MM.1S (cell line): ENCODE measurements around the gene PFDN4.
"Not testable (repeated sequence)": the region's sequence is repeated elsewhere in the genome, so short reads cannot be mapped to it uniquely, and the experiment has no call there.

ENCODE experiments used
- DNase-seq: peaks from one replicate; pipeline ENCODE4 v3.0.0-alpha.2; 2015
- H2AFZ ChIP-seq: fragments of 300-600 bp; sonication (generic); 2 replicates; pipeline ENCODE4 v1.6.0; 2016; ENCODE audit warnings: antibody characterized with exemption, low read length
- H3F3A ChIP-seq: fragments of 300-600 bp; sonication (generic); 2 replicates; pipeline ENCODE4 v1.6.1; 2016; ENCODE audit warnings: mild to moderate bottlenecking, antibody characterized with exemption, low read length, moderate library complexity, mixed read lengths; ENCODE audit not compliant: insufficient read depth
- H3K27ac ChIP-seq: fragments of 300-600 bp; sonication (generic); 2 replicates; pipeline ENCODE4 v1.5.1; 2016; ENCODE audit warnings: mild to moderate bottlenecking, low read length
- H3K27me3 ChIP-seq: fragments of 300-600 bp; sonication (generic); replicated peaks from 2 replicates; pipeline ENCODE4 v1.6.0; 2016; ENCODE audit warnings: low read length; ENCODE audit not compliant: insufficient read depth
- H3K36me3 ChIP-seq: fragments of 300-600 bp; sonication (generic); replicated peaks from 2 replicates; pipeline ENCODE4 v1.6.1; 2016; ENCODE audit warnings: mild to moderate bottlenecking, low read length, mixed read lengths; ENCODE audit not compliant: insufficient read depth
- H3K4me1 ChIP-seq: fragments of 300-600 bp; sonication (generic); 2 replicates; pipeline ENCODE4 v1.6.1; 2016; ENCODE audit warnings: low read length, mixed read lengths
- H3K4me2 ChIP-seq: fragments of 300-600 bp; sonication (generic); 2 replicates; pipeline ENCODE4 v1.6.0; 2016; ENCODE audit warnings: low read depth, low read length
- H3K4me3 ChIP-seq: fragments of 300-600 bp; sonication (generic); 2 replicates; pipeline ENCODE4 v1.5.1; 2016; ENCODE audit warnings: low read length, mixed read lengths
- H3K79me2 ChIP-seq: fragments of 300-600 bp; sonication (generic); 2 replicates; pipeline ENCODE4 v1.6.1; 2016; ENCODE audit warnings: mixed run types, low read length, mixed read lengths
- H3K9ac ChIP-seq: fragments of 300-600 bp; sonication (generic); 2 replicates; pipeline ENCODE4 v1.6.1; 2016; ENCODE audit warnings: low read length, mixed read lengths
- H3K9me2 ChIP-seq: fragments of 300-600 bp; sonication (generic); replicated peaks from 2 replicates; pipeline ENCODE4 v1.6.1; 2016; ENCODE audit warnings: mild to moderate bottlenecking, low read length, mixed read lengths; ENCODE audit not compliant: insufficient read depth
- H3K9me3 ChIP-seq: fragments of 300-600 bp; sonication (generic); replicated peaks from 2 replicates; pipeline ENCODE4 v1.6.1; 2016; ENCODE audit warnings: mild to moderate bottlenecking, low read length, mixed read lengths; ENCODE audit not compliant: insufficient read depth
- H4K20me1 ChIP-seq: fragments of 300-600 bp; sonication (generic); 2 replicates; pipeline ENCODE4 v1.6.1; 2016; ENCODE audit warnings: mild to moderate bottlenecking, low read length, moderate library complexity, mixed read lengths; ENCODE audit not compliant: insufficient read depth
- EZH2 ChIP-seq: fragments of 300-600 bp; sonication (generic); optimal IDR thresholded peaks from 2 replicates; pipeline ENCODE3; 2017; ENCODE audit warnings: low read depth, mild to moderate bottlenecking, antibody characterized with exemption, low read length, mixed read lengths
- EZH2phosphoT487 ChIP-seq: fragments of 300-600 bp; sonication (generic); IDR thresholded peaks from 2 replicates; pipeline ENCODE4 v1.6.1; 2018; ENCODE audit warnings: antibody characterized with exemption, low read length
- TF ChIP-seq, protein P1 (sequence below): fragments of 300-600 bp; sonication (generic); IDR thresholded peaks from 2 replicates; pipeline ENCODE4 v1.5.1; 2016; ENCODE audit warnings: antibody characterized with exemption, low read length, mixed read lengths

PFDN4 gene

DNA sequence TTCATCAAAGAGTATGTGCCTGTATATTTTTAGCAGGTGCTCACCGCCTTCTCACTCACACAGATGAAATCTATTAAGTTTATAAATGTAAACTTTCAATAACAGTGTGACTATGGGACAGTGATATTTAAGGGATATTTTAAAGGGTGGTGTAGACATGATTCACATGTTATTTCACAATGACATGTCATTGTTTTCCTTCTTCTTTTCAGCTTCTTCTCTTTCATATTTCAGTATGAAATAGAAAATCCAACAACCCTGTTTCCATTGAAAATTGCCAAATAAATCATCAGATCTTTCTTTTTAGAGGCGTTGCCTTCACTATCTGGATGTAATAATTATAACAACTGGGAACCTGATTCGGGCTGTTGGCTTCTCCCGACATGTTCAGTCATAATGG lies 54.8 kb downstream of the PFDN4 start:
- Histone ChIP-seq H4K20me1 (no peaks in the 10 kb centered on the region), H3K4me2 (no peak overlapping the region), H3K9me2 (no peaks in the 10 kb centered on the region), H3K27ac (no peak overlapping the region), H3K9ac (no peak overlapping the region), H3K36me3 (no peaks in the 10 kb centered on the region), H3F3A (no peaks in the 10 kb centered on the region), H3K79me2 (no peaks in the 10 kb centered on the region), H3K9me3 (no peaks in the 10 kb centered on the region), H2AFZ (no peak overlapping the region), H3K4me1 (no peaks in the 10 kb centered on the region), H3K4me3 (no peak overlapping the region), H3K27me3 (no peaks in the 10 kb centered on the region)
- DNase-seq: no peak
- TF ChIP-seq EZH2 (no peak), EZH2phosphoT487 (no peak)
- TF ChIP-seq, protein P1, sequence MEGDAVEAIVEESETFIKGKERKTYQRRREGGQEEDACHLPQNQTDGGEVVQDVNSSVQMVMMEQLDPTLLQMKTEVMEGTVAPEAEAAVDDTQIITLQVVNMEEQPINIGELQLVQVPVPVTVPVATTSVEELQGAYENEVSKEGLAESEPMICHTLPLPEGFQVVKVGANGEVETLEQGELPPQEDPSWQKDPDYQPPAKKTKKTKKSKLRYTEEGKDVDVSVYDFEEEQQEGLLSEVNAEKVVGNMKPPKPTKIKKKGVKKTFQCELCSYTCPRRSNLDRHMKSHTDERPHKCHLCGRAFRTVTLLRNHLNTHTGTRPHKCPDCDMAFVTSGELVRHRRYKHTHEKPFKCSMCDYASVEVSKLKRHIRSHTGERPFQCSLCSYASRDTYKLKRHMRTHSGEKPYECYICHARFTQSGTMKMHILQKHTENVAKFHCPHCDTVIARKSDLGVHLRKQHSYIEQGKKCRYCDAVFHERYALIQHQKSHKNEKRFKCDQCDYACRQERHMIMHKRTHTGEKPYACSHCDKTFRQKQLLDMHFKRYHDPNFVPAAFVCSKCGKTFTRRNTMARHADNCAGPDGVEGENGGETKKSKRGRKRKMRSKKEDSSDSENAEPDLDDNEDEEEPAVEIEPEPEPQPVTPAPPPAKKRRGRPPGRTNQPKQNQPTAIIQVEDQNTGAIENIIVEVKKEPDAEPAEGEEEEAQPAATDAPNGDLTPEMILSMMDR: no peak

DNA sequence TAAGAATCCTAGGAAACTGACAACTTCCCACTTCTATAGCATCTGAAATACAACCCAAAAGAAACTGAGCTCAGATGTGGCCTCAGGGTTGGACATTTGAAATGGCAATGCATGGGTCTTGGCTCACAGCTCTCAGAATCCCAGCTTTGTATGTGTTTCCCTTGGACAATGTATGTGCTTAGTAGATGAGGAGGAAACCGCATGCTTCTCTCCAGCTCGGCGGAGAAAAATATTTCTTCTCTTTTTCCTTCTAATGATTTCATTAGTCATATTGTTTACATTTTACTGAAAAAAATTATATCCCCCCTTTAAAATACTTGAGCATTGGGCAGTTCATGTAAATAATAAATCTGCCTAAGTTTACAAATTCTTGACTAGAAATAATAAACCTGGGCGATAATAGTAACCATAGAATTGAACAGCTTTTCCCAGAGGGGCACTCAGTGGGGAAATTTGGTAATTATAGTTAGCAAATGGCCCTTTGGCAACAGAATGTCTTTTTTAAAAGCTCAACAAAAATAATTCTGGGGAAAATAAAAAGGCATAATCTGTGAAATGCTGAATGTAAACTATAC lies 55.3 kb downstream of the PFDN4 start:
- Histone ChIP-seq H3K4me1 (no peaks in the 10 kb centered on the region), H3K27ac (no peak overlapping the region), H3K9me2 (no peaks in the 10 kb centered on the region), H3K4me2 (no peak overlapping the region), H3K79me2 (no peaks in the 10 kb centered on the region), H4K20me1 (no peaks in the 10 kb centered on the region), H3K4me3 (no peak overlapping the region), H3K27me3 (no peaks in the 10 kb centered on the region), H3F3A (no peaks in the 10 kb centered on the region), H3K9me3 (no peaks in the 10 kb centered on the region), H2AFZ (no peak overlapping the region), H3K9ac (no peak overlapping the region), H3K36me3 (no peaks in the 10 kb centered on the region)
- no peak for DNase-seq
- TF ChIP-seq, protein P1: no peak
- TF ChIP-seq EZH2 (no peak), EZH2phosphoT487 (no peak)

DNA sequence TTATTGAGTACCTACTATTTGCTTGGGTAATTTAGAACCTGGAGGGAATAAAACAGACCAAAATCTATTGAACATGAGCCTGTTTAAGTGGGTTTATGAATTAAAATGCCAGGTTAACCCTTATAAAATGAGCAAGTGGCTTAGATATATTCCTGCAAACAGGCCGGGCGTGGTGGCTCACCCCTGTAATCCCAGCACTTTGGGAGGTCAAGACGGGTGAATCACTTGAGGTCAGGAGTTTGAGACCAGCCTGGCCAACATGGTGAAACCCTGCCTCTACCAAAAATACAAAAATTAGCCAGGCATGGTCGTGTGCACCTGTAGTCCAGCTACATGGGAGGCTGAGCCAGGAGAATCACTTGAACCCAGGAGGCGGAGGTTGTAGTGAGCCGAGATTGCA lies 57.9 kb downstream of the PFDN4 start:
- not testable (repeated sequence) for H3K27ac ChIP-seq, H3K4me1 ChIP-seq, H3K9me2 ChIP-seq, H2AFZ ChIP-seq, H3K9ac ChIP-seq, H3F3A ChIP-seq, H3K4me2 ChIP-seq, H3K36me3 ChIP-seq, H3K4me3 ChIP-seq, H3K27me3 ChIP-seq, H3K79me2 ChIP-seq, H3K9me3 ChIP-seq, H4K20me1 ChIP-seq, DNase-seq

DNA sequence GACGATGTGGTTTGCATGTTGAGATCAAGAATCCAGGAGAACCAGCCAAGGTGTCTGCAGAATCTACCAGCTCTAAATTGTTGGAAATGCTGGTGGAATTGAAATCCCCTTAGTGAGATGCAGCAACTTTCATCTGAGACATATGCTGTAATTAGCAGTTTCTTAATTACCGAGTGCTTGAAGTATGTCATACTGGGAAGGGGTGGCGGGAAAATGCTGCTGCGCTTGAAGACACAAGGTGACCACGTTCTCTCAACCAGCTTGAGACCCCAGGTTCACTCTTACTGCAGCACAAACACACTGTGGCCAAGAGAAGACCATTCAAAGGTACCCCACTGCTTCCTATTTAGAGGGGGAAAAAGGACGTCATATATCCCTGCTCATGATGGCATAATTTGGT lies 59.0 kb downstream of the PFDN4 start:
- Histone ChIP-seq H3K4me1 (no peaks in the 10 kb centered on the region), H3K79me2 (no peaks in the 10 kb centered on the region), H3K9me3 (no peaks in the 10 kb centered on the region), H3K27me3 (no peaks in the 10 kb centered on the region), H3K9ac (no peak overlapping the region), H3K4me3 (no peak overlapping the region), H3K36me3 (no peaks in the 10 kb centered on the region), H3K27ac (no peak overlapping the region), H3K4me2 (no peak overlapping the region), H3F3A (no peaks in the 10 kb centered on the region), H3K9me2 (no peaks in the 10 kb centered on the region), H4K20me1 (no peaks in the 10 kb centered on the region), H2AFZ (no peak overlapping the region)
- TF ChIP-seq EZH2 (no peak), EZH2phosphoT487 (no peak)
- TF ChIP-seq, protein P1: no peak
- DNase-seq: no peak
